ENCODE data around the gene MAGEF1. TPM values are rescaled to one million over a fixed set of nuclear protein-coding genes. Genes with fewer than 3 reads are reported as not detected.

The MAGEF1 gene
- polyA plus RNA-seq, 4 donors: 15.7 to 45.5 (median 29.9) TPM

- H3K4me3 ChIP-seq (ENCODE audit: low read depth in 1 of 3, low read length in 3 of 3): peak overlapping the region; percentile 68 to 83 (median 81)
- peaks cover 0 to under 1% of the 10 kb centered on the region in 2 donors for H3K9me3 ChIP-seq (ENCODE audit: control insufficient read depth in 2 of 2, insufficient read depth in 1 of 2, low read depth in 1 of 2, low read length in 1 of 2)
- DNase-seq (no peak), FAIRE-seq (no peak)
- WGBS, 3 donors: 6 to 9% (median 9%) methylated on average over 16 of the region's 16 CpGs
- no peaks in the 10 kb centered on the region for H3K27me3 ChIP-seq (ENCODE audit: control insufficient read depth in 3 of 3, insufficient read depth in 3 of 3, low read length in 3 of 3)
- H3K27ac ChIP-seq (ENCODE audit: low read depth in 1 of 3, low read length in 2 of 3): peak overlapping the region in 2 of 3 donors; percentile 90 to 97
- H3K36me3 ChIP-seq (ENCODE audit: control insufficient read depth in 3 of 3, insufficient read depth in 2 of 3, low read depth in 1 of 3, low read length in 3 of 3): peaks cover 0 to 8% (median 0%) of the 10 kb centered on the region in 3 donors
- H3K4me1 ChIP-seq (ENCODE audit: control insufficient read depth in 3 of 3, insufficient read depth in 2 of 3, low read depth in 1 of 3, low read length in 2 of 3): peaks cover 3 to 13% (median 5%) of the 10 kb centered on the region in 3 donors
These were observed 580 bp upstream of the MAGEF1 start for GRCh38 chr3:184712248-184713039.

- no peaks in the 10 kb centered on the region for H3K27me3 ChIP-seq (ENCODE audit: control insufficient read depth in 3 of 3, insufficient read depth in 3 of 3, low read length in 3 of 3)
- peaks cover 0 to 13% (median 0%) of the 10 kb centered on the region in 3 donors for H3K36me3 ChIP-seq (ENCODE audit: control insufficient read depth in 3 of 3, insufficient read depth in 2 of 3, low read depth in 1 of 3, low read length in 3 of 3)
- peak overlapping the region in 2 of 3 donors; percentile 90 to 97 for H3K27ac ChIP-seq (ENCODE audit: low read depth in 1 of 3, low read length in 2 of 3)
- peaks cover 3 to 7% (median 5%) of the 10 kb centered on the region in 3 donors for H3K4me1 ChIP-seq (ENCODE audit: control insufficient read depth in 3 of 3, insufficient read depth in 2 of 3, low read depth in 1 of 3, low read length in 2 of 3)
- peak overlapping the region; percentile 68 to 83 (median 81) for H3K4me3 ChIP-seq (ENCODE audit: low read depth in 1 of 3, low read length in 3 of 3)
- no peak for FAIRE-seq
- peaks cover 0 to 11% of the 10 kb centered on the region in 2 donors for H3K9me3 ChIP-seq (ENCODE audit: control insufficient read depth in 2 of 2, insufficient read depth in 1 of 2, low read depth in 1 of 2, low read length in 1 of 2)
- no peak for DNase-seq
- 2 to 8% (median 7%) methylated on average over 18 of the region's 18 CpGs for WGBS, 3 donors
These were observed 883 bp downstream of the MAGEF1 start for GRCh38 chr3:184710870-184711492.

- WGBS, 3 donors: 97% methylated on average over 1 of the region's 1 CpG
These were observed 8.2 kb downstream of the MAGEF1 start for GRCh38 chr3:184703657-184704056.

GRCh38 chr3:184700759-184701158 lies 11.1 kb downstream of the MAGEF1 start:
- DNase-seq (no peak), FAIRE-seq (no peak)
- H3K9me3 ChIP-seq (ENCODE audit: control insufficient read depth in 2 of 2, insufficient read depth in 1 of 2, low read depth in 1 of 2, low read length in 1 of 2): peaks cover 0 to 4% of the 10 kb centered on the region in 2 donors
- no peaks in the 10 kb centered on the region for H3K27me3 ChIP-seq (ENCODE audit: control insufficient read depth in 3 of 3, insufficient read depth in 3 of 3, low read length in 3 of 3)
- no peak overlapping the region for H3K4me3 ChIP-seq (ENCODE audit: low read depth in 1 of 3, low read length in 3 of 3)
- H3K4me1 ChIP-seq (ENCODE audit: control insufficient read depth in 3 of 3, insufficient read depth in 2 of 3, low read depth in 1 of 3, low read length in 2 of 3): no peaks in the 10 kb centered on the region
- H3K27ac ChIP-seq (ENCODE audit: low read depth in 1 of 3, low read length in 2 of 3): no peak overlapping the region
- no peaks in the 10 kb centered on the region for H3K36me3 ChIP-seq (ENCODE audit: control insufficient read depth in 3 of 3, insufficient read depth in 2 of 3, low read depth in 1 of 3, low read length in 3 of 3)
- WGBS, 3 donors: 91 to 97% (median 96%) methylated on average over 2 of the region's 2 CpGs

More at GRCh38 chr3:184703657-184704056, 8.2 kb downstream of the MAGEF1 start:
- DNase-seq: no peak
- Histone ChIP-seq H3K4me3 (ENCODE audit: low read depth in 1 of 3, low read length in 3 of 3) (no peak overlapping the region), H3K4me1 (ENCODE audit: control insufficient read depth in 3 of 3, insufficient read depth in 2 of 3, low read depth in 1 of 3, low read length in 2 of 3) (no peaks in the 10 kb centered on the region), H3K27ac (ENCODE audit: low read depth in 1 of 3, low read length in 2 of 3) (no peak overlapping the region), H3K36me3 (ENCODE audit: control insufficient read depth in 3 of 3, insufficient read depth in 2 of 3, low read depth in 1 of 3, low read length in 3 of 3) (peaks cover 0 to 5% (median 0%) of the 10 kb centered on the region in 3 donors), H3K9me3 (ENCODE audit: control insufficient read depth in 2 of 2, insufficient read depth in 1 of 2, low read depth in 1 of 2, low read length in 1 of 2) (peaks cover 0 to 14% of the 10 kb centered on the region in 2 donors), H3K27me3 (ENCODE audit: control insufficient read depth in 3 of 3, insufficient read depth in 3 of 3, low read length in 3 of 3) (no peaks in the 10 kb centered on the region)
- no peak for FAIRE-seq

- no peak overlapping the region for H3K4me3 ChIP-seq (ENCODE audit: low read depth in 1 of 3, low read length in 3 of 3)
- H3K27ac ChIP-seq (ENCODE audit: low read depth in 1 of 3, low read length in 2 of 3): no peak overlapping the region
- no peaks in the 10 kb centered on the region for H3K27me3 ChIP-seq (ENCODE audit: control insufficient read depth in 3 of 3, insufficient read depth in 3 of 3, low read length in 3 of 3)
- 94 to 96% (median 95%) methylated on average over 8 of the region's 8 CpGs for WGBS, 3 donors
- H3K4me1 ChIP-seq (ENCODE audit: control insufficient read depth in 3 of 3, insufficient read depth in 2 of 3, low read depth in 1 of 3, low read length in 2 of 3): peaks cover 0 to under 1% (median 0%) of the 10 kb centered on the region in 3 donors
- H3K9me3 ChIP-seq (ENCODE audit: control insufficient read depth in 2 of 2, insufficient read depth in 1 of 2, low read depth in 1 of 2, low read length in 1 of 2): peaks cover 0 to 4% of the 10 kb centered on the region in 2 donors
- DNase-seq (no peak), FAIRE-seq (no peak)
- H3K36me3 ChIP-seq (ENCODE audit: control insufficient read depth in 3 of 3, insufficient read depth in 2 of 3, low read depth in 1 of 3, low read length in 3 of 3): no peaks in the 10 kb centered on the region
These were observed 14.0 kb downstream of the MAGEF1 start for GRCh38 chr3:184697845-184698244.

GRCh38 chr3:184696697-184697096 lies 15.2 kb downstream of the MAGEF1 start:
- WGBS, 3 donors: 71 to 76% (median 74%) methylated on average over 8 of the region's 8 CpGs
- no peaks in the 10 kb centered on the region for H3K27me3 ChIP-seq (ENCODE audit: control insufficient read depth in 3 of 3, insufficient read depth in 3 of 3, low read length in 3 of 3)
- no peak for FAIRE-seq
- H3K36me3 ChIP-seq (ENCODE audit: control insufficient read depth in 3 of 3, insufficient read depth in 2 of 3, low read depth in 1 of 3, low read length in 3 of 3): no peaks in the 10 kb centered on the region
- peak in 1 of 2 donors; percentile 34 for DNase-seq
- peaks cover 0 to 12% (median 5%) of the 10 kb centered on the region in 3 donors for H3K4me1 ChIP-seq (ENCODE audit: control insufficient read depth in 3 of 3, insufficient read depth in 2 of 3, low read depth in 1 of 3, low read length in 2 of 3)
- H3K27ac ChIP-seq (ENCODE audit: low read depth in 1 of 3, low read length in 2 of 3): peak overlapping the region in 1 of 3 donors; percentile 39
- no peak overlapping the region for H3K4me3 ChIP-seq (ENCODE audit: low read depth in 1 of 3, low read length in 3 of 3)
- H3K9me3 ChIP-seq (ENCODE audit: control insufficient read depth in 2 of 2, insufficient read depth in 1 of 2, low read depth in 1 of 2, low read length in 1 of 2): peaks cover 0 to 4% of the 10 kb centered on the region in 2 donors

GRCh38 chr3:184694716-184695115 lies 17.1 kb downstream of the MAGEF1 start:
- Histone ChIP-seq H3K4me3 (ENCODE audit: low read depth in 1 of 3, low read length in 3 of 3) (no peak overlapping the region), H3K27ac (ENCODE audit: low read depth in 1 of 3, low read length in 2 of 3) (no peak overlapping the region), H3K4me1 (ENCODE audit: control insufficient read depth in 3 of 3, insufficient read depth in 2 of 3, low read depth in 1 of 3, low read length in 2 of 3) (peaks cover 0 to 24% (median 5%) of the 10 kb centered on the region in 3 donors), H3K27me3 (ENCODE audit: control insufficient read depth in 3 of 3, insufficient read depth in 3 of 3, low read length in 3 of 3) (no peaks in the 10 kb centered on the region), H3K36me3 (ENCODE audit: control insufficient read depth in 3 of 3, insufficient read depth in 2 of 3, low read depth in 1 of 3, low read length in 3 of 3) (no peaks in the 10 kb centered on the region), H3K9me3 (ENCODE audit: control insufficient read depth in 2 of 2, insufficient read depth in 1 of 2, low read depth in 1 of 2, low read length in 1 of 2) (no peaks in the 10 kb centered on the region)
- FAIRE-seq (no peak), DNase-seq (no peak)
- 64 to 84% (median 76%) methylated on average over 3 of the region's 3 CpGs for WGBS, 3 donors

GRCh38 chr3:184694133-184694665 lies 17.7 kb downstream of the MAGEF1 start:
- Histone ChIP-seq H3K4me1 (ENCODE audit: control insufficient read depth in 3 of 3, insufficient read depth in 2 of 3, low read depth in 1 of 3, low read length in 2 of 3) (peaks cover 0 to 24% (median 5%) of the 10 kb centered on the region in 3 donors), H3K27ac (ENCODE audit: low read depth in 1 of 3, low read length in 2 of 3) (peak overlapping the region in 1 of 3 donors; percentile 79), H3K4me3 (ENCODE audit: low read depth in 1 of 3, low read length in 3 of 3) (no peak overlapping the region), H3K9me3 (ENCODE audit: control insufficient read depth in 2 of 2, insufficient read depth in 1 of 2, low read depth in 1 of 2, low read length in 1 of 2) (no peaks in the 10 kb centered on the region), H3K27me3 (ENCODE audit: control insufficient read depth in 3 of 3, insufficient read depth in 3 of 3, low read length in 3 of 3) (no peaks in the 10 kb centered on the region), H3K36me3 (ENCODE audit: control insufficient read depth in 3 of 3, insufficient read depth in 2 of 3, low read depth in 1 of 3, low read length in 3 of 3) (no peaks in the 10 kb centered on the region)
- DNase-seq: no peak
- FAIRE-seq: no peak
- 87 to 90% (median 87%) methylated on average over 4 of the region's 4 CpGs for WGBS, 3 donors
